HepG2 (cell line): ENCODE measurements around the gene HCRT. TPM values are rescaled to one million over a fixed set of nuclear protein-coding genes. Genes with fewer than 3 reads are reported as not detected.
A peak's percentile ranks its signal among the peaks of the same experiment; 100 is the strongest.

Source experiments
- AHR ChIP-seq: IDR thresholded peaks from 2 replicates; pipeline ENCODE4 v1.6.1; 2018; ENCODE audit warnings: missing genetic modification reagents, missing compliant biosample characterization
- ARID3A ChIP-seq: IDR thresholded peaks from 2 replicates; pipeline ENCODE4 v1.6.1; 2012; ENCODE audit warnings: low read depth, low read length, improper control_type of control experiment
- ATF3 ChIP-seq: sonication (generic); formaldehyde crosslinking; IDR thresholded peaks from 2 replicates; pipeline ENCODE4 v1.4.0; 2020; ENCODE audit warnings: missing genetic modification reagents
- DNMT3B ChIP-seq: conservative IDR thresholded peaks from 2 replicates; pipeline ENCODE4 v1.6.1; 2016; ENCODE audit warnings: missing biosample characterization, control low read depth
- ELF3 ChIP-seq: IDR thresholded peaks from 2 replicates; pipeline ENCODE4 v1.6.1; 2016; ENCODE audit warnings: missing genetic modification reagents, missing compliant biosample characterization
- FOXP4 ChIP-seq: sonication (generic); formaldehyde crosslinking; IDR thresholded peaks from 2 replicates; pipeline ENCODE4 v1.4.0; 2020; ENCODE audit warnings: missing genetic modification reagents
- GLI4 ChIP-seq: sonication (generic); formaldehyde crosslinking; IDR thresholded peaks from 2 replicates; pipeline ENCODE4 v1.5.1; 2020; ENCODE audit warnings: missing genetic modification reagents, mild to moderate bottlenecking, moderate library complexity, borderline replicate concordance
- HES4 ChIP-seq: sonication (generic); formaldehyde crosslinking; IDR thresholded peaks from 2 replicates; pipeline ENCODE4 v1.9.0; 2021; ENCODE audit warnings: mild to moderate bottlenecking, missing genetic modification reagents, borderline replicate concordance
- HMGA1 ChIP-seq: sonication (generic); formaldehyde crosslinking; conservative IDR thresholded peaks from 2 replicates; pipeline ENCODE4 v1.4.0; 2020; ENCODE audit warnings: missing genetic modification reagents
- HNRNPUL1 ChIP-seq: fragments of 200-400 bp; formaldehyde crosslinking; IDR thresholded peaks from 2 replicates; pipeline ENCODE4 v1.6.1; 2017; ENCODE audit warnings: low read depth, mild to moderate bottlenecking, low read length, moderate library complexity
- MEF2D ChIP-seq: sonication (generic); formaldehyde crosslinking; IDR thresholded peaks from 2 replicates; pipeline ENCODE4 v1.5.1; 2020; ENCODE audit warnings: mild to moderate bottlenecking, missing genetic modification reagents
- MYPOP ChIP-seq: sonication (generic); formaldehyde crosslinking; IDR thresholded peaks from 2 replicates; pipeline ENCODE4 v1.8.1; 2023; ENCODE audit warnings: mild to moderate bottlenecking, moderate library complexity, missing genetic modification reagents
- NFE2 ChIP-seq: sonication (generic); formaldehyde crosslinking; IDR thresholded peaks from 2 replicates; pipeline ENCODE4 v1.4.0; 2020; ENCODE audit warnings: missing genetic modification reagents
- RFXANK ChIP-seq: IDR thresholded peaks from 2 replicates; pipeline ENCODE4 v1.6.1; 2016
- SNAPC2 ChIP-seq: sonication (generic); formaldehyde crosslinking; IDR thresholded peaks from 2 replicates; pipeline ENCODE4 v1.8.1; 2022; ENCODE audit warnings: mild to moderate bottlenecking, missing genetic modification reagents
- TAF1 ChIP-seq: sonication (generic); formaldehyde crosslinking; IDR thresholded peaks from 2 replicates; pipeline ENCODE4 v1.4.0; 2020; ENCODE audit warnings: missing genetic modification reagents
- TP53 ChIP-seq: sonication (generic); formaldehyde crosslinking; conservative IDR thresholded peaks from 2 replicates; pipeline ENCODE4 v1.4.0; 2020; ENCODE audit warnings: missing genetic modification reagents
- ZBTB44 ChIP-seq: sonication (generic); formaldehyde crosslinking; IDR thresholded peaks from 2 replicates; pipeline ENCODE4 v1.4.0; 2020; ENCODE audit warnings: missing genetic modification reagents
- ZNF292 ChIP-seq: sonication (generic); formaldehyde crosslinking; IDR thresholded peaks from 2 replicates; pipeline ENCODE4 v1.8.1; 2022; ENCODE audit warnings: mild to moderate bottlenecking, low read depth, missing genetic modification reagents, borderline replicate concordance
- ZNF296 ChIP-seq: sonication (generic); formaldehyde crosslinking; conservative IDR thresholded peaks from 2 replicates; pipeline ENCODE4 v1.5.0; 2020; ENCODE audit warnings: mild to moderate bottlenecking, missing genetic modification reagents
- ZNF563 ChIP-seq: sonication (generic); formaldehyde crosslinking; IDR thresholded peaks from 2 replicates; pipeline ENCODE4 v1.8.0; 2022; ENCODE audit warnings: mild to moderate bottlenecking, moderate library complexity, missing genetic modification reagents
- ZNF644 ChIP-seq: IDR thresholded peaks from 2 replicates; pipeline ENCODE4 v1.6.1; 2016; ENCODE audit warnings: low read depth
- ZSCAN21 ChIP-seq: sonication (generic); formaldehyde crosslinking; IDR thresholded peaks from 2 replicates; pipeline ENCODE4 v1.8.0; 2022; ENCODE audit warnings: mild to moderate bottlenecking, missing genetic modification reagents, moderate library complexity, borderline replicate concordance
- polyA plus RNA-seq, 8 experiments: library from polyadenylated mRNA; depleted of rRNA in 3 of 8; stranded (reverse) in 7 of 8; unstranded in 1 of 8; fragments of >200 nt; fragmentation: Illumina TruSeq in 4 of 8; extraction: Trizol in 4 of 8; gene quantifications; 2 replicates each; pipeline versions ENCODE4 v1.2.1 to v1.2.3, GENCODE V29; 2011 to 2016; ENCODE audit warnings: low read depth in 4 of 8, missing spikeins in 1 of 8, mixed read lengths in 1 of 8; ENCODE audit not compliant: insufficient read depth in 1 of 8
- total RNA-seq, 5 experiments: library from RNA; depleted of rRNA; stranded (reverse); fragments of >200 nt; fragmentation: Illumina TruSeq; extraction: Trizol; gene quantifications; 2 replicates each; pipeline ENCODE4 v1.2.3, GENCODE V29; 2016; ENCODE audit warnings: low read depth in 1 of 5

Gene HCRT
- total and polyA plus RNA-seq, 2 of the 13 experiments (the other 11 are each of a cell fraction or from before 2014, with no cell fraction given) = not detected

GRCh38 chr17:42183741-42184711 lies 1.2 kb downstream of the HCRT start (continued):
- no peak; the same call in 1 of the 2 replicates for TF ChIP-seq FOXP4 (CRISPR knock-in tag)
- peak; percentile 88 for TF ChIP-seq GLI4 (CRISPR knock-in tag)
- peak; percentile 15 for TF ChIP-seq ATF3
- TF ChIP-seq ARID3A = no peak
- peak; percentile 60 for TF ChIP-seq TAF1 (CRISPR knock-in tag)
- TF ChIP-seq SNAPC2 (CRISPR knock-in tag) = no peak; the same call in 1 of the 2 replicates
- no peak; the same call in 1 of the 2 replicates for TF ChIP-seq ZNF296 (CRISPR knock-in tag)
- 0 out of 2 replicates have a peak, but pooled peaks have one; percentile 34 for TF ChIP-seq ELF3 (CRISPR knock-in tag)
- peak; percentile 43; the same call in 1 of the 2 replicates for TF ChIP-seq ZNF644 (CRISPR knock-in tag)
- no peak for TF ChIP-seq HNRNPUL1
- TF ChIP-seq HES4 (CRISPR knock-in tag) = peak; percentile 96
- no peak for TF ChIP-seq DNMT3B (CRISPR knock-in tag)
- peak; percentile 69; the same call in 1 of the 2 replicates for TF ChIP-seq TP53 (CRISPR knock-in tag)
- peak; percentile 86; the same call in 1 of the 2 replicates for TF ChIP-seq AHR (CRISPR knock-in tag)
- TF ChIP-seq MYPOP (CRISPR knock-in tag) = peak; percentile 70; the same call in 1 of the 2 replicates
- TF ChIP-seq ZNF292 (CRISPR knock-in tag) = no peak; the same call in 1 of the 2 replicates
- no peak for TF ChIP-seq NFE2 (CRISPR knock-in tag)
- no peak; the same call in 1 of the 2 replicates for TF ChIP-seq MEF2D (CRISPR knock-in tag)
- peak; percentile 98 for TF ChIP-seq ZNF563 (CRISPR knock-in tag)
- no peak for TF ChIP-seq RFXANK (CRISPR knock-in tag)
- TF ChIP-seq ZSCAN21 = peak; percentile 97; the same call in 1 of the 2 replicates
- TF ChIP-seq ZBTB44 (CRISPR knock-in tag) = no peak
- no peak for TF ChIP-seq HMGA1
